H1 (cell line): ENCODE measurements around the gene FGF19.

Source experiments
- EGR1 ChIP-seq: IDR thresholded peaks from 2 replicates; pipeline ENCODE4 v1.6.1; 2011; ENCODE audit warnings: low read depth, low read length, borderline replicate concordance
- EP300 ChIP-seq, 2 experiments: IDR thresholded peaks; 1 replicate in 1 of 2; 2 replicates in 1 of 2; pipeline ENCODE4 v1.6.1; 2011 to 2012; ENCODE audit warnings: low read depth in 2 of 2, low read length in 2 of 2, mild to moderate bottlenecking in 2 of 2, borderline replicate concordance in 1 of 2, inconsistent platforms in 1 of 2, moderate library complexity in 1 of 2
- EZH2 ChIP-seq: fragments of 200-600 bp; sonication (generic); IDR thresholded peaks from 2 replicates; pipeline ENCODE4 v1.7.1; 2012; ENCODE audit warnings: low read depth, mild to moderate bottlenecking, moderate library complexity, low read length, inconsistent platforms; ENCODE audit not compliant: severe bottlenecking
- GABPA ChIP-seq: IDR thresholded peaks from 2 replicates; pipeline ENCODE4 v1.6.1; 2011; ENCODE audit warnings: mild to moderate bottlenecking, low read length, moderate library complexity, borderline replicate concordance; ENCODE audit not compliant: insufficient read depth
- JUN ChIP-seq: IDR thresholded peaks from 2 replicates; pipeline ENCODE4 v1.6.1; 2011; ENCODE audit warnings: low read depth, mild to moderate bottlenecking, improper control_type of control experiment, low read length
- RAD21 ChIP-seq, 2 experiments: IDR thresholded peaks in 1 of 2; conservative IDR thresholded peaks in 1 of 2; 2 replicates each; pipeline ENCODE4 v1.6.1; 2011; ENCODE audit warnings: low read depth in 2 of 2, low read length in 2 of 2, improper control_type of control experiment in 1 of 2, inconsistent platforms in 1 of 2, mild to moderate bottlenecking in 1 of 2, moderate library complexity in 1 of 2
- RBBP5 ChIP-seq: IDR thresholded peaks from 2 replicates; pipeline ENCODE4 v1.7.1; 2012; ENCODE audit warnings: low read depth, mild to moderate bottlenecking, inconsistent platforms, low read length, moderate library complexity, borderline replicate concordance
- RFX5 ChIP-seq: IDR thresholded peaks from 2 replicates; pipeline ENCODE4 v1.6.1; 2011; ENCODE audit warnings: low read depth, low read length, improper control_type of control experiment, borderline replicate concordance
- SRF ChIP-seq: IDR thresholded peaks from 2 replicates; pipeline ENCODE4 v1.6.1; 2011; ENCODE audit warnings: mild to moderate bottlenecking, low read depth, low read length, moderate library complexity
- TAF1 ChIP-seq: IDR thresholded peaks from 2 replicates; pipeline ENCODE4 v1.6.1; 2011; ENCODE audit warnings: mild to moderate bottlenecking, low read depth, low read length
- YY1 ChIP-seq: IDR thresholded peaks from 2 replicates; pipeline ENCODE4 v1.6.1; 2011; ENCODE audit warnings: low read depth, mild to moderate bottlenecking, low read length
- TF ChIP-seq, protein P1 (sequence below), 3 experiments: IDR thresholded peaks; 1 replicate in 2 of 3; 2 replicates in 1 of 3; pipeline versions ENCODE4 v1.5.1 to v1.6.1; 2011; ENCODE audit warnings: low read length in 3 of 3, mild to moderate bottlenecking in 3 of 3, inconsistent platforms in 2 of 3, low read depth in 1 of 3, moderate library complexity in 1 of 3; ENCODE audit not compliant: insufficient read depth in 1 of 3; ENCODE audit errors: control extremely low read depth in 1 of 3

DNA sequence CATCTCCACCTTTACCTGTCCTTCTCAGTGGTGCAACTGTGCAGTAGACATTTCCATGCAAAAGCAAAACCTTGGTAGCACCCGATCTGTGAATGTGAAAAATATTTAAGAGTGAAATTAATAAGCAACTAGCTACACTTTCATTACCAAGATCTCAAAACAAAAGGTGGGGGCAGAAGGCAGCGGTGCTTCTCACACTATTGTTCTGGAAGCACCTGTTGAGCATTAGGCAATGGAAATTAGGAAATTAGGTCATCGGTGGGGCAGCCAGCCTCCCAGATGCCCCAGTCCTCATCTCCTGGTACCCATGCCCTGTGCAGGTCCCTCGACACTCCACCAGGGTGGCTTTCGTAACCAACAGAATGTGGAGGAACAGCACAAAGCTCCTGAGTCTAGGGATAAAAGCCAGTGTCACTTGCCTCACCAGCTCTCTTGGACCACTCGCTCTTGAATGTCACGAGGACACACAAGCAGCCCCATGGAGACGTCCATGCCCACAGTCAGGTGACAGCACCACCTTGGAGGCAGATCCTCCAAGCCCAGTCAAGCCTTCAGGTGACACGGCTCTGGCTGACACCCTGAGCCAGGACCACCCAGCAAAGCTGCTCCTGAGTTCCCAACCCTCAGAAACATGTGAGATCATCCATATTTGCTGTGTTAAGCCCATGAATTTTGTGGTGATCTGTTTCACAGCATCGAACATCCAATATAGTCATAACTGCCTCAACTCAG, 31.9 kb downstream of the FGF19 start:
- TF ChIP-seq, protein P1, sequence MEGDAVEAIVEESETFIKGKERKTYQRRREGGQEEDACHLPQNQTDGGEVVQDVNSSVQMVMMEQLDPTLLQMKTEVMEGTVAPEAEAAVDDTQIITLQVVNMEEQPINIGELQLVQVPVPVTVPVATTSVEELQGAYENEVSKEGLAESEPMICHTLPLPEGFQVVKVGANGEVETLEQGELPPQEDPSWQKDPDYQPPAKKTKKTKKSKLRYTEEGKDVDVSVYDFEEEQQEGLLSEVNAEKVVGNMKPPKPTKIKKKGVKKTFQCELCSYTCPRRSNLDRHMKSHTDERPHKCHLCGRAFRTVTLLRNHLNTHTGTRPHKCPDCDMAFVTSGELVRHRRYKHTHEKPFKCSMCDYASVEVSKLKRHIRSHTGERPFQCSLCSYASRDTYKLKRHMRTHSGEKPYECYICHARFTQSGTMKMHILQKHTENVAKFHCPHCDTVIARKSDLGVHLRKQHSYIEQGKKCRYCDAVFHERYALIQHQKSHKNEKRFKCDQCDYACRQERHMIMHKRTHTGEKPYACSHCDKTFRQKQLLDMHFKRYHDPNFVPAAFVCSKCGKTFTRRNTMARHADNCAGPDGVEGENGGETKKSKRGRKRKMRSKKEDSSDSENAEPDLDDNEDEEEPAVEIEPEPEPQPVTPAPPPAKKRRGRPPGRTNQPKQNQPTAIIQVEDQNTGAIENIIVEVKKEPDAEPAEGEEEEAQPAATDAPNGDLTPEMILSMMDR (IDR thresholded peaks at IDR 0.05; ENCODE audit: control extremely low read depth in 1 of 3, insufficient read depth in 1 of 3, low read depth in 1 of 3, low read length in 3 of 3): no peak
- TF ChIP-seq EGR1 (no peak), RBBP5 (no peak), GABPA (no peak), YY1 (no peak), RFX5 (no peak), JUN (no peak), EP300 (IDR thresholded peaks at IDR 0.05; ENCODE audit: borderline replicate concordance in 1 of 2, low read depth in 2 of 2, low read length in 2 of 2) (no peak), TAF1 (no peak), SRF (no peak), EZH2 (no peak), RAD21 (IDR thresholded peaks at IDR 0.05 in 1 of 2, conservative IDR thresholded peaks at IDR 0.05 in 1 of 2; ENCODE audit: low read depth in 2 of 2, low read length in 2 of 2) (no peak)
